Liver (tissue), 9 donors: ENCODE measurements around the gene ZFP92. TPM values are rescaled to one million over a fixed set of nuclear protein-coding genes. Genes with fewer than 3 reads are reported as not detected.

Source experiments
- DNase-seq: peaks from one replicate; pipeline ENCODE4 v3.0.0-alpha.2; 2017; ENCODE audit warnings: low spot score
- H3K27ac ChIP-seq, 2 donors: one replicate each; pipeline ENCODE4 v1.7.0; 2013; ENCODE audit warnings: inconsistent platforms in 2 of 2, low read length in 2 of 2, control low read depth in 1 of 2, low read depth in 1 of 2, mild to moderate bottlenecking in 1 of 2
- H3K27me3 ChIP-seq, 4 donors: one replicate each; pipeline versions ENCODE4 v1.6.1 to v1.7.0; 2013; ENCODE audit warnings: low read length in 3 of 4, inconsistent platforms in 1 of 4, mild to moderate bottlenecking in 1 of 4, moderate library complexity in 1 of 4; ENCODE audit not compliant: control insufficient read depth in 4 of 4, insufficient read depth in 4 of 4
- H3K36me3 ChIP-seq, 4 donors: one replicate each; pipeline versions ENCODE4 v1.6.1 to v1.7.0; 2013; ENCODE audit warnings: low read length in 3 of 4, mild to moderate bottlenecking in 3 of 4, low read depth in 1 of 4, moderate library complexity in 1 of 4; ENCODE audit not compliant: control insufficient read depth in 4 of 4, insufficient read depth in 3 of 4
- H3K4me1 ChIP-seq, 4 donors: one replicate each; pipeline versions ENCODE4 v1.6.1 to v1.7.0; 2013; ENCODE audit warnings: low read length in 3 of 4, mild to moderate bottlenecking in 3 of 4, moderate library complexity in 1 of 4; ENCODE audit not compliant: control insufficient read depth in 4 of 4, insufficient read depth in 4 of 4
- H3K4me3 ChIP-seq, 3 donors: one replicate each; pipeline versions ENCODE4 v1.6.1 to v1.7.0; 2013; ENCODE audit warnings: low read length in 3 of 3, control low read depth in 1 of 3, low read depth in 1 of 3, mild to moderate bottlenecking in 1 of 3
- H3K9ac ChIP-seq, 2 donors: one replicate each; pipeline ENCODE4 v1.7.0; 2013; ENCODE audit warnings: low read length in 2 of 2, mild to moderate bottlenecking in 2 of 2, moderate library complexity in 2 of 2, control low read depth in 1 of 2, low read depth in 1 of 2
- H3K9me3 ChIP-seq, 4 donors: one replicate each; pipeline versions ENCODE4 v1.6.1 to v1.7.0; 2013; ENCODE audit warnings: low read length in 3 of 4; ENCODE audit not compliant: control insufficient read depth in 4 of 4
- ATF3 ChIP-seq: IDR thresholded peaks from 2 replicates; pipeline ENCODE4 v1.6.1; 2016; ENCODE audit warnings: antibody characterized with exemption
- EGR1 ChIP-seq, 2 donors: IDR thresholded peaks; 2 replicates each; pipeline ENCODE4 v1.6.1; 2016 to 2018; ENCODE audit warnings: antibody characterized with exemption in 2 of 2, low read depth in 2 of 2
- FOXA2 ChIP-seq: IDR thresholded peaks from 2 replicates; pipeline ENCODE4 v1.6.1; 2016; ENCODE audit warnings: antibody characterized with exemption
- HNF4A ChIP-seq, 2 donors: conservative IDR thresholded peaks; 2 replicates each; pipeline ENCODE4 v1.6.1; 2016; ENCODE audit warnings: antibody characterized with exemption in 2 of 2, mild to moderate bottlenecking in 2 of 2
- HNF4G ChIP-seq: IDR thresholded peaks from 2 replicates; pipeline ENCODE4 v1.6.1; 2016; ENCODE audit warnings: antibody characterized with exemption
- JUND ChIP-seq, 2 donors: IDR thresholded peaks; 2 replicates each; pipeline ENCODE4 v1.6.1; 2016; ENCODE audit warnings: antibody characterized with exemption in 2 of 2
- REST ChIP-seq: IDR thresholded peaks from 2 replicates; pipeline ENCODE4 v1.6.1; 2016; ENCODE audit warnings: antibody characterized with exemption, mild to moderate bottlenecking
- RXRA ChIP-seq, 2 donors: IDR thresholded peaks; 2 replicates each; pipeline ENCODE4 v1.6.1; 2017 to 2018; ENCODE audit warnings: antibody characterized with exemption in 2 of 2, mild to moderate bottlenecking in 1 of 2
- SP1 ChIP-seq: IDR thresholded peaks from 2 replicates; pipeline ENCODE4 v1.6.1; 2018; ENCODE audit warnings: antibody characterized with exemption, mild to moderate bottlenecking
- YY1 ChIP-seq: IDR thresholded peaks from 2 replicates; pipeline ENCODE4 v1.6.1; 2016; ENCODE audit warnings: antibody characterized with exemption, mild to moderate bottlenecking
- WGBS: extraction: QIAGEN DNeasy Blood & Tissue Kit; methylation state at CpG from one replicate; pipeline ENCODE4 v1.1.7; 2013; 5-methylcytosine and 5-hydroxymethylcytosine counted together
- polyA plus RNA-seq, 2 donors: library from polyadenylated mRNA; stranded (reverse) in 1 of 2; unstranded in 1 of 2; fragments of 200-250 nt in 1 of 2; fragments of >200 nt in 1 of 2; fragmentation: Nextera tagmentation in 1 of 2; extraction: Ambion mirVana in 1 of 2; gene quantifications; one replicate each; pipeline versions ENCODE4 v1.2.1 to v1.2.3, GENCODE V29; 2013 to 2015
- total RNA-seq, 2 donors: library from RNA; depleted of rRNA; stranded (reverse); fragments of >200 nt; gene quantifications; one replicate each; pipeline ENCODE4 v1.2.3, GENCODE V29; 2014
- TF ChIP-seq, protein P1 (sequence below): IDR thresholded peaks from 2 replicates; pipeline ENCODE4 v1.6.1; 2016; ENCODE audit warnings: antibody characterized with exemption
- TF ChIP-seq, protein P2 (sequence below): IDR thresholded peaks from 2 replicates; pipeline ENCODE4 v1.6.1; 2016; ENCODE audit warnings: antibody characterized with exemption
- donor health status: healthy.
- donor health status: healthy.
- donor health status: healthy.
- donor health status: healthy.
- donor health status: healthy.

The ZFP92 gene
- total and polyA plus RNA-seq, 4 donors, result 0.24 to 1.3 (median 0.44) TPM

- no peak overlapping the region for H3K27ac ChIP-seq
- H3K4me3 ChIP-seq, result no peak overlapping the region
- peaks cover 0 to 5% (median 3%) of the 10 kb centered on the region in 4 donors for H3K36me3 ChIP-seq
- no peaks in the 10 kb centered on the region for H3K9me3 ChIP-seq
- H3K27me3 ChIP-seq, result no peaks in the 10 kb centered on the region
- H3K9ac ChIP-seq, result no peak overlapping the region
- 97% methylated on average over 9 of the region's 9 CpGs for WGBS
- H3K4me1 ChIP-seq, result no peaks in the 10 kb centered on the region
- no peak for DNase-seq
- TF ChIP-seq EGR1 (IDR thresholded peaks at IDR 0.05; ENCODE audit: low read depth in 2 of 2) (no peak), HNF4G (no peak), YY1 (no peak), ATF3 (no peak), JUND (IDR thresholded peaks at IDR 0.05) (no peak), REST (no peak), RXRA (IDR thresholded peaks at IDR 0.05) (no peak), FOXA2 (no peak)
- TF ChIP-seq, protein P1, sequence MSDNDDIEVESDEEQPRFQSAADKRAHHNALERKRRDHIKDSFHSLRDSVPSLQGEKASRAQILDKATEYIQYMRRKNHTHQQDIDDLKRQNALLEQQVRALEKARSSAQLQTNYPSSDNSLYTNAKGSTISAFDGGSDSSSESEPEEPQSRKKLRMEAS, result no peak
- TF ChIP-seq, protein P2, sequence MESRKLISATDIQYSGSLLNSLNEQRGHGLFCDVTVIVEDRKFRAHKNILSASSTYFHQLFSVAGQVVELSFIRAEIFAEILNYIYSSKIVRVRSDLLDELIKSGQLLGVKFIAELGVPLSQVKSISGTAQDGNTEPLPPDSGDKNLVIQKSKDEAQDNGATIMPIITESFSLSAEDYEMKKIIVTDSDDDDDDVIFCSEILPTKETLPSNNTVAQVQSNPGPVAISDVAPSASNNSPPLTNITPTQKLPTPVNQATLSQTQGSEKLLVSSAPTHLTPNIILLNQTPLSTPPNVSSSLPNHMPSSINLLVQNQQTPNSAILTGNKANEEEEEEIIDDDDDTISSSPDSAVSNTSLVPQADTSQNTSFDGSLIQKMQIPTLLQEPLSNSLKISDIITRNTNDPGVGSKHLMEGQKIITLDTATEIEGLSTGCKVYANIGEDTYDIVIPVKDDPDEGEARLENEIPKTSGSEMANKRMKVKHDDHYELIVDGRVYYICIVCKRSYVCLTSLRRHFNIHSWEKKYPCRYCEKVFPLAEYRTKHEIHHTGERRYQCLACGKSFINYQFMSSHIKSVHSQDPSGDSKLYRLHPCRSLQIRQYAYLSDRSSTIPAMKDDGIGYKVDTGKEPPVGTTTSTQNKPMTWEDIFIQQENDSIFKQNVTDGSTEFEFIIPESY, result no peak
Measured at GRCh38 chrX:153456704-153457103, 45.4 kb downstream of the ZFP92 start.

- TF ChIP-seq HNF4A (conservative IDR thresholded peaks at IDR 0.05) (no peak), SP1 (no peak), EGR1 (IDR thresholded peaks at IDR 0.05; ENCODE audit: low read depth in 2 of 2) (no peak)
- TF ChIP-seq, protein P2, result no peak
- H3K27ac ChIP-seq, result no peak overlapping the region
- H3K4me3 ChIP-seq, result no peak overlapping the region
- H3K4me1 ChIP-seq, result no peaks in the 10 kb centered on the region
- no peaks in the 10 kb centered on the region for H3K9me3 ChIP-seq
- no peaks in the 10 kb centered on the region for H3K27me3 ChIP-seq
- peaks cover 0 to 6% (median 3%) of the 10 kb centered on the region in 4 donors for H3K36me3 ChIP-seq
- DNase-seq, result no peak
- no peak overlapping the region for H3K9ac ChIP-seq
- 97% methylated on average over 18 of the region's 18 CpGs for WGBS
Measured at GRCh38 chrX:153457136-153457825, 46.0 kb downstream of the ZFP92 start.
